Measurements from ENCODE around the gene C19orf25.

Gene C19orf25

DNA sequence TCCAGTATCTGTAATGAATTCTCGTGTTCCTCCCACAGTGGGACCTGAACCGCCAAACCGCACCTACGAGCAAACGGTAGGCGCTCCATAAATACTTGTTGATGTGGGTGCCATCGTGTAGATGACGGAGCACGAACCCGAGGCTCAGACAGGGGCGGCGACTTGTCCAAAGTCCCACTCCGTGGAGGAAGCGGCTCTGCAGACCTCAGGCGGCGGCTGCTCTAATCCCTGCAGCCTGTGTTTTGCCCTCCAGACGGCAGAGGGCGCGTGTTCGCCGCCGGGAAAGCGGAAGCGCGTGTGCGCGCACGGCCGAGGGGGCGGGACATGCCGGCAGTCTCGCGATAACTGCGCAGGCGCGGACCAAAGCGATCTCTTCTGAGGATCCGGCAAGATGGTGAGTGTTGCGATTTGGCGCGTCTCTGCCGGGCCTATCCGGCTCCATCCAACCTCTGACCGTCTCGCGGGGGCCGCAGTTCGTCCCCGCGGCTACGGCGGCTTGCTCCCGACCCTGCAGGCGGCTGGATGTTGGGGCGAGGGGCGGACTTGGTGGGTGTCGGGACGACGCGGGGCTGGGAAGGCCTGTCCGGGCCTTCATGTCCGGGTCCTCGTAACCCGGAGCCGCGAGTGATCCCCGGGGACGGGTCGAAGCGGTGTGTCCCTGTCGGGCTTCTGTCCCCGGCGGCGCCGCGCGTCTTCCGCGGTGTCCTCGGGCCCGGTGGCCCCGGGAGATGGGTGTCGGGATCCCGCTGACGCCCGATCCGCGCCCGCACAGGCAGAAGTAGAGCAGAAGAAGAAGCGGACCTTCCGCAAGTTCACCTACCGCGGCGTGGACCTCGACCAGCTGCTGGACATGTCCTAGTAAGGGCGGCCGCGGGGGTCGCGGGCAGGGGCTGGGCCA, 40.7 kb downstream of the C19orf25 start, which contains the start of gene RPS15:
TSS of gene RPS15 (plus strand) at position 362 of the 898 bp plus-strand sequence. CDS start at position 392, 30 bp downstream.
- peak within 1 kb of the TSS; percentile 98 for H3K27ac ChIP-seq
- TF ChIP-seq CTCF (conservative IDR thresholded peaks at IDR 0.05) (peak; percentile 99), ZFX (IDR thresholded peaks at IDR 0.05) (peak; percentile 98)

- TF ChIP-seq ZFX (IDR thresholded peaks at IDR 0.05), result no peak
- TF ChIP-seq CTCF (conservative IDR thresholded peaks at IDR 0.05), result no peak
- peak overlapping the region; percentile 98 for H3K27ac ChIP-seq
Measured at GRCh38 chr19:1437609-1438008, 41.4 kb downstream of the C19orf25 start.

DNA sequence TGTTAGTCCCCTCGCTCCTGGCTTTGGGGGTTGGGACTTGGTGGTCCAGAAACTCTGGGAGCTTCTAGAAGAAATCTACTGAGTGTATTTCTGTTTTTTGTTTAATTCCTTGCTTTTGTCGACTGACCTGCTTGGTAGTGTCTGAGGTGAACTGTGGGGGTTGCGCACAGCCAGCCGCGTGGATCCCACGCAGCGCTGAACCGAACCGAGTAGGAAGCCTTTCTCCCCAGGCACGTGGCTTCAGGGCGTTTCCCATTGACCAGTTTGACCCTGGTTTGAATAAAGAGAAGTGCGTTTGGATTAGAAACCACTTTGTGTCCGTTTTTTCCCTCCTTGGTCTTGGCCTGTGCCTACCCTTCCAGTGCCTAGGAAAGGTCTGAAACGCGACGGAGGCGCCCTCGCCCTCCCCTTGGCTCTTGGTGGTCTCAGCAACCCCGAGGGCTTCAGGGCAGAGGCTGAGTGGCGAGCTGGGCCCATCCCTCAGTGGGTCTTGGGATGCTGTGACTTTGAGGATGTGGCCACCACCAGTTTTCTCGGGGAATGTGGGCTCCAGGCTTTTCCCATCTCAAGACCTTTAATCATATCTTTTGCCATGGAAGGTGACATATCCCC, 43.5 kb downstream of the C19orf25 start:
- TF ChIP-seq CTCF (conservative IDR thresholded peaks at IDR 0.05) (no peak), ZFX (IDR thresholded peaks at IDR 0.05) (no peak)
- no peak overlapping the region for H3K27ac ChIP-seq

- TF ChIP-seq CTCF (conservative IDR thresholded peaks at IDR 0.05) (no peak), ZFX (IDR thresholded peaks at IDR 0.05) (no peak)
- H3K27ac ChIP-seq, result no peak overlapping the region
Measured at GRCh38 chr19:1434577-1435060, 44.4 kb downstream of the C19orf25 start.

- TF ChIP-seq ZFX (IDR thresholded peaks at IDR 0.05) (no peak), CTCF (conservative IDR thresholded peaks at IDR 0.05) (no peak)
Measured at GRCh38 chr19:1434040-1434366, 45.0 kb downstream of the C19orf25 start.

DNA sequence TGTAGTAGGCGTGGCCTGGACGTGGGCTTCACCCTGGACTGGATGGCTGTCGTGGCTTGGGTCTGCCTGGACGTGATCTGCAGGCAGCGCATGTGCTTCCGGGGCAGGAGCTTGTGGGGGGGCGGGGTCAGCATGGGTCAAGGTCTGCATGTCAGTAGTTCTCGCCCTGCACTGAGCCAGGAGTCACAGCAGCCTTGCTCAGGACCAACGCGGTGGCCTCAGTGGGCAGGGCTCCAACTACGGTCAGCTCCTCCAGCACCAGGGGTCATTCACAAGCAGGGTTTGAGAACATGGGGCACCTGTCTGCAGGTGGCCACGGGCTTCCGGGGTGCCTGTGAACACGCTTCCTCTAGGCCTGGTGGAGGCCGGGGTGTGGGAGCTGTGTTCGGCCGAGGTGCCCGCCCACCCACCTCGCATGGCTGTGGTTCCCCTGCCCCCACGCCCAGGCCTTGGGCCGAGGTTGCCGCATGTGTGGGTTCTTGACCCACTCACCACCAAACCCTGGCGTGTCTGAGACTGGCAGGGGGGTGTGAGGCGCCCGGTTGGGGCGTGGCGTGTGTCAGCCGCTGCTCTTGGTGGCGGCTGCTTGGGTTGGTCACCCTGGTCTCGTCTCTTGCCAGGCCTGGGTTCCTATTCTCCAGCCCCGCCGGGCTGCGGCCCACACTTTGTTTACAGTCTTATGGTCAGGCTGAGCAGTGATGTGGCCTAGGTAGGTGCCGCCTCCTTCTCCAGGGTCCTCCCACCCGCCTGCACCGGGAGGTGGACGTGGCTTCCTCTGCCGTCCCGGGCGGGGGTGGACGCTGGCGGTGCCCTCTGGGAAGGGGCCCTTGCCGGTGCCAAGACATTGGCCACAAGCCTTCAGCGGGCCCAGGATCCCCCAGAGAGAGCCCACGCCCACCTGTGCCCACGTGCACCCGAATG, 45.6 kb downstream of the C19orf25 start:
- TF ChIP-seq ZFX (IDR thresholded peaks at IDR 0.05) (no peak), CTCF (conservative IDR thresholded peaks at IDR 0.05) (no peak)
- no peak overlapping the region for H3K27ac ChIP-seq

More at GRCh38 chr19:1434040-1434366, 45.0 kb downstream of the C19orf25 start:
- no peak overlapping the region for H3K27ac ChIP-seq
